Measurements from ENCODE around the gene RXFP1.
"Not testable (repeated sequence)": the region's sequence is repeated elsewhere in the genome, so short reads cannot be mapped to it uniquely, and the experiment has no call there.

The RXFP1 gene

GRCh38 chr4:158621729-158622128 is 100.0 kb downstream of the RXFP1 start:
- no peak for DNase-seq

GRCh38 chr4:158622251-158622650 is 100.6 kb downstream of the RXFP1 start:
- DNase-seq: no peak

- DNase-seq: no peak
These were observed 103.3 kb downstream of the RXFP1 start for GRCh38 chr4:158624889-158625478.

GRCh38 chr4:158625544-158625943 is 103.9 kb downstream of the RXFP1 start:
- DNase-seq: no peak

- DNase-seq: no peak
These were observed 109.2 kb downstream of the RXFP1 start for GRCh38 chr4:158630893-158631292.

GRCh38 chr4:158636619-158637018 is 114.9 kb downstream of the RXFP1 start:
- no peak for DNase-seq

- DNase-seq: no peak
These were observed 122.7 kb downstream of the RXFP1 start for GRCh38 chr4:158644356-158644755.

GRCh38 chr4:158644760-158645159 is 123.1 kb downstream of the RXFP1 start:
- DNase-seq: no peak

- no peak for DNase-seq
These were observed 127.5 kb downstream of the RXFP1 start for GRCh38 chr4:158649111-158649680.

GRCh38 chr4:158652920-158653319 is 131.2 kb downstream of the RXFP1 start:
- DNase-seq: no peak

GRCh38 chr4:158656439-158656838 is 134.8 kb downstream of the RXFP1 start:
- DNase-seq: no peak

- no peak for DNase-seq
These were observed 135.6 kb downstream of the RXFP1 start for GRCh38 chr4:158657291-158657690.

GRCh38 chr4:158663255-158663654 is 141.6 kb downstream of the RXFP1 start:
- not testable (repeated sequence) for DNase-seq

- not testable (repeated sequence) for DNase-seq
These were observed 142.3 kb downstream of the RXFP1 start for GRCh38 chr4:158663707-158664625.

GRCh38 chr4:158664806-158665205 is 143.1 kb downstream of the RXFP1 start:
- no peak for DNase-seq

- no peak for DNase-seq
These were observed 145.2 kb downstream of the RXFP1 start for GRCh38 chr4:158666892-158667291.

GRCh38 chr4:158667651-158668198 is 146.0 kb downstream of the RXFP1 start:
- peak; percentile 14 for DNase-seq

- DNase-seq: no peak
These were observed 147.6 kb downstream of the RXFP1 start for GRCh38 chr4:158669310-158669709.

GRCh38 chr4:158670975-158671664 is 149.4 kb downstream of the RXFP1 start:
- peak; percentile 35 for DNase-seq

GRCh38 chr4:158671665-158671914 is 149.9 kb downstream of the RXFP1 start, which contains the start of gene C4orf46:
TSS of gene C4orf46 (minus strand) at chr4:158671887. CDS start at chr4:158671801, 86 bp downstream.
- no peak for DNase-seq

GRCh38 chr4:158671915-158672806 is 150.5 kb downstream of the RXFP1 start, which contains the start of gene ETFDH:
TSS of gene ETFDH (plus strand) at chr4:158672296. CDS start at chr4:158672457, 161 bp downstream.
- peak; percentile 98 for DNase-seq

- DNase-seq: no peak
These were observed 152.0 kb downstream of the RXFP1 start for GRCh38 chr4:158673633-158674032.

Measured in CD4-positive, alpha-beta T cell treated with Interleukin-6 for 4 hours (primary cell).